Activated CD4-positive, alpha-beta T cell treated with anti-CD3 and anti-CD28 coated beads, Interleukin-2, Interleukin-4, amounts not matched to agents 100 ng/mL and 50 ng/mL, durations not matched to agents 16 hours and 8 hours (primary cell): ENCODE measurements around the gene EIF5AL1.
A peak's percentile ranks its signal among the peaks of the same experiment; 100 is the strongest.
"Not testable (repeated sequence)": the region's sequence is repeated elsewhere in the genome, so short reads cannot be mapped to it uniquely, and the experiment has no call there.

Experiments
- DNase-seq: peaks from one replicate; pipeline ENCODE4 v3.0.0-alpha.2; 2020; ENCODE audit warnings: low spot score

Gene EIF5AL1

DNA sequence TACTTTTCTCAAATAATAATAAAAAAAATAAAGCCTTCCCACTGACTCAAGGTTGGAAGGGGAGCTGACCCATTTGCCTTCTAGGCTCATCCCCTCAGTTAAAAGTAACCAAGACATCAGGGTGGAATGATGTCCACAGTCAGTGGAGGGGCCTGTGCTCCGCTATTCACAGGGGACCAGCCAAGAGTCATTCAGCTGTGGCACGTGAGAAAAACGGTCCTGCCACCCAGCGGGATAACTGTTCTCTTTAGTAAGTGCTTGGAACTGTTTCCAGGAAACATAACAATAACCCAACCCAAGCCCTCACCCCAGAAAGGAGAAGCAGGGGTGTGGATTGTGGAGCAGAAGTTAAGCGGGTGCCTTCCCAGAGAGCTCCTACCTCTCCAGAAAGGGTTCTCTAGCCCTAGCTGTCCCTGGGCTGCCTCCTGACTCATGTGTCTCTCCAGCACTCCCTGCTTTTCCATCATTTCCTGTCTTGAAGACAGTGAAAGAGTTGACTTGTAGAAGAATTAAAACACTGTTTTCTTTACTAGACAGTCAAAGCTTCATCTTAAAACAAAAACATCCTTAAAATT is 2.3 kb upstream of the EIF5AL1 start:
- DNase-seq, result not testable (repeated sequence)

DNA sequence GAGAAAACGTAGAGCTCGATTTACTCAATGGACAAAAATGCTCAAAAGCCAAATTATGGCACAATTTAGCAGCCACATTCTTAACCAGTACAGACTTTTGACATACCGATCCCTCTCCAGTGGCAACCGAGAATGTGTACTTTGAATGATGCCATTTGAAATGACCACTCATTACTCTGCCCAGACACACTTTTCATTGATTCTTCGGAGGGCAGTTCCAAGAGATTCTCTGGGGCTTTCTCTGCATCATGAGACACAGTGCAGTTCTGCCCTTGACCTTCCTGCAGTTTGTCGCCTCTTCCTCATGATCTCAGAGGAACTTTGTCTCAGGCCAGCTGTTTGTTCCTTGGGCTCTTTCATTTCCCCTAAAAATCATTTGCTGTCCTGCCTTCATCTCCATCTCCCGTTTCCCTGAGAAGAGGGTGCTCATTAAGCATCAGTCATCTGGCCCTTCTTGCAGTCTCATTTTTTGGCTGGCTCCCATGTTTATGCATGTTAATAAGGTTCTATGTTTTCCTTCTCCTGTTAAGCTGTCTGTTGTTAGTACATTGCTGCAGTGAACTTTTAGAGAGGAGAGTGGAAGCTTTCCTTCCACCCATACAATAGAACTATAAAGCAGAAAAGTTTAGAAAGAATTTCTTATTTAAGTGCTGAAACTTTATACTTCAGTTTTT is 4.3 kb downstream of the EIF5AL1 start:
- not testable (repeated sequence) for DNase-seq

DNA sequence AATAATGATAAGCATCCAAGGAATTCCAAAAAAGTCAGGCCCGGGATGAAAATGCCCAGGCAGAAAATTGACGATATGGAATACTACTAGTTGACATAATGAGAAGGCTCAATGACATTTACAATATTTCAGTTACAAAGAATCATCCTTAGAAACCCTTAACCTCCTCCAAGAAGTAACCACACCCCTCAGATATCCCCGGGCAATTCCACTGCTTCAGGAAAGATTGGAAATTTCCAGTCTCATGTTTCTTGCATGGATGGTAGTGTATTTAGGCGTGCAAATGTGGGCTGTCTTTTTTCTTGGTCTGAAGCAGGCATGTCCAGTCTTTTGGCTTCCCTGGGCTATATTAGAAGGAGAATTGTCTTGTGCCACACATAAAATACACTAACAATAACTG is 5.2 kb downstream of the EIF5AL1 start:
- DNase-seq, result not testable (repeated sequence)

DNA sequence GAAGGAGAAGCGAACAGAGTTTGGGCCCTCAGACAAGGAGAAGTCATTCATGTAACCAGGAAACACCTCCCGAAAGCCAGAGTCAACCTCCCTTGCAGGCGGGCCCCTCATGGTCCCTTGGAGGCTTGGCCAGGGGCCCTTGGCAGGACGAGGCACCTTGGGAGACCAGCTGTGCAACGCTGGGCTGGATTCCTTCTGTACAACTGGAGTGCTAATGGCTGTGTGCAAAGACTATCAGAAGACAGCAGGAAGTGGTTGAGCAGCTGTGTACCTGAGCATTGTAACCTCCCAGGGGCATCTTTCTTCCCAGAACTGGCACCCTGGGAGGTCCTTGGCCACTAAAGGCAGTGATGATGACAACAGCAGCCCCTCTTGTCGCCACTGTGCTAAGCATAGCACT is 9.4 kb downstream of the EIF5AL1 start:
- DNase-seq, result not testable (repeated sequence)

DNA sequence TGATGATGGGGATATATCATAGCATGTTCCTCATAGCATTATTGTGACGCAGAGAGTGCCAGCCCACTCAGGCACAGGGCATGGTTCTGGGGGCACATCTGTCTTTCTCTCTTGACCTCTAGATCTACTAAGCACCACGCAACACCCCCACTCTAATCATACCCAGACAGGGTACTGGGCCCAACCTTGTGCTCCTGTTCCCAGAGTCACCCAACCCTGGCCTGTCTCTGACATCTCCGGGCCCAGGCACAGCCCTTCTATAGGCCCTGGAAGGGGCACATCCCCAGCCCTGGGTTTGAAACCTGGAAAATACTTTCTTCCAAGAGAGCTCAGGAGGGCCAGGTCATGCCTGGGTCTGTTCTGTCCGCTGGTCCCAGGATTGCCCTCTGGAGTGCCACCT is 10.1 kb downstream of the EIF5AL1 start:
- not testable (repeated sequence) for DNase-seq

DNA sequence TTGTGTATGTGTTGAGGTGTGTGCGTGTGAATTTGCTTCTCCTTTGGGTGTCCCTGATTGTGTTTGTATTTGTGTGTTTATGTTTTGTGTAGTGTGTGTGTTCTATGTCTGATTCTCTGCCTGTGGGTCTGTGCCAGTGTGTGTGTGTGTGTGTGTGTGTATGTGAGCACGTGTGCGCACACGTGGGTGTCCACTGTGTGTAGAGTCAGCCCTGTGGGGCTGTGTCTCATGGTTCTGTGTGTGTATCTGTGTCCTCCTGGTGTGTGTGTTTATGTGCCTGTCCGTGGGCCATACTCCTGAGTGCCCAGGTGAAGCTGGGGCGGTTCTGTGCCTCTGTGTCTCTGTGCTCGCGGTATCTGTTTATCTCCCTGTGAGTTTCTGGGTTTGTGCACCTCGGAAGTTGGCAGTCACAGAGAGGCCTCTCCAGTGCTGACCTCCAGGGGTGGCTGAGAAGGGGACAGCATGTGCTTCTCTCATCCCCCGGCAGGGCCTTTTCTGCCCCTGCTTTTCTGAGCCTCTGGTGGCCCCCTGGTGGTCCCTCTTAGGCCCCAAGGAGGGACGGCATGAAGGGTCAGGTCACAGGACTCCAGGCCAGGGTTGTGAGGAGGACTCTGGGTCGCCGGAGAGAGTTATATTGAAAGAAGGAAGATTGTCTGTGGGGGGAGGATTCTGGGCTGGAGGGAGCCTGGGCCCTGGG is 11.0 kb downstream of the EIF5AL1 start:
- DNase-seq, result not testable (repeated sequence)

DNA sequence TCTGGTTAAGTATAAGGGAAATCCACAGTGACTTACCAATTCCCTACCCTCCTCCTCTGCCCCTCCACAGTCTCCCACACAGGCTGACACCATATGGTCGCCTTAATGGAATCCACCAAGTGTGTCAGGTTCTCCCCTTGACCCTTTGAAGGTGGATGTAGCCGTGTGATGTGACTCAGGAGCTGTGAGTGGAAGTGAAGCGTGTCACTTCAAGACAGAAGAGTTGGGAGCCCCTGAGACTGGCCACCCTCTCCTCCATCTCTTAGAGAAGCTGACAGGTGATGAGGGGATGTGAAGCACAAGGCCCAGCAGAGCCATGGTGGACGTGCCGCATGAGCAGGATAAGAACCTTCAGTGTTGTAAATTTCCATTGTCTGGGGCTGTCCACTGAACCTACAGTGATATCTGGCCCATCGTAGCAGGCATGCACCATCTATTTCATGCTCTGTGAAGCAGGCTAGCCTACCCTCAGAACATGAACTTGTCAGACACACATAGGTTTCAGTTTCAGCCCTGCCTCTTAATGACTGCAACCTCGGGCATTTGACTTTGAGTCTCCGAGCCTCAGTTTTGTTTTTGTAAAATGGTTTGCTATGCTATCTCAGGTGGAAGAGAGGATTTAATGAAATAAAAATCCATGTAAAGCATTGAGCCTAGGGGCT is 12.8 kb downstream of the EIF5AL1 start:
- DNase-seq, result not testable (repeated sequence)

DNA sequence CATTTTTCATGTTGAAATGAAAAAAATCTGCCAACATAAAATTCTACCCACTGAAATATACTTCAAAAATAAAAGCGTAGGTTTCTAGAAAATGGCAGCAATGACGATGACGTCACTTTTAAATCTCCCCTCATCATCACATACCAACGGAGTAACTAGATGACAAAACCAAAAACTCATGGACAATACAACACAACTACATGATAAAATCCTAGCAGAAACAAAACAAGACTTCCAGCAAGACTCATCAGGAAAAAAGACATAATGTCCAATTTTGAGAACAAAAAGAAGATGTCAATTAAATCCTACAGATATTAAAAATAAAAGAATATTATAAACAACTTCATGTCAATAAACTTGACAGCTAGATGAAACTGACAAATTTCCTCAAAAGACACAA is 15.9 kb downstream of the EIF5AL1 start:
- DNase-seq, result not testable (repeated sequence)

DNA sequence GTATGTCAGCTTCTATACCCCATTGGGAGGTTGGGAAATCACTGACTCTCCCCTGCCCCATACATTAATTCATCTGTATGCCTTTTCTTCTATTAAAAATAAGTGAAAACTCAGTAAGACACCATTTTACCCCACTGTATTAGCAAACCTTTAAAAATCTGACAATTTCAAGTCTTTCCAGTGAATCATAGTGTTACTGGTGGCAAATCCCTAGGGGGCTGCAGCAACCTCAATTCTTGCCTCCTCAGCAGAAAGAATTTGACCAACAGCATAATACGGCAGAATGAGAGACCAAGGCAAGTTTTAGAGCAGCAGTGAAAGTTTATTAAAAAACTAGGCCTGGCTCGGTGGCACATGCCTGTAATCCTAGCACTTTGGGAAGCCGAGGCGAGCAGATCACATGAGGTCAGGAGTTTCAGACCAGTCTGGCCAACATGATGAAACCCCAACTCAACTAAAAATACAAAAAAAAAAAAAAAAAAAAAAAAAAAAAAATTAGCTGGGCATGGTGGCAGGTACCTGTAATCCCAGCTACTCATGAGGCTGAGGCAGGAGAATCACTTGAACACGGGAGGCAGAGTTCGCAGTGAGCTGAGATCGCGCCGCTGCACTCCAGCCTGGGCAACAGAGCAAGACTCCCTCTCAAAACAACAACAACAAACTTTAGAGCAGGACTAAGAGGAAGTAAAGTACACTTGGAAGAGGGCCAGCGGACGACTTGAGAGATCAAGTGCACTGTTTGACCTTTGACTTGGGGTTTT is 21.0 kb downstream of the EIF5AL1 start:
- not testable (repeated sequence) for DNase-seq

DNA sequence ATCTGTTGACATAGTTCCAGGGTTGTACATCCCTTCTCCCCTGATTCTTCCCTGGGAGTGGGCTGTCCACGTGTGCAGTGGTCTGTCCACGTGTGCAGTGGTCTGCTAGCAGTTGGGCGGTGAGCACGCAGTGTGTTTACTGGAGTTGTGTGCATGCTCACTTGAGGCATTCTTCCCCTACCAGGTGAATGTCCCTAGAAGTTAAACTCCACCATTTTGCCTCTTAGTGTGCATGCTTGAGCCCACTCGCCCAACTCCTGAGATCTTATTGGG is 21.5 kb downstream of the EIF5AL1 start:
- not testable (repeated sequence) for DNase-seq

DNA sequence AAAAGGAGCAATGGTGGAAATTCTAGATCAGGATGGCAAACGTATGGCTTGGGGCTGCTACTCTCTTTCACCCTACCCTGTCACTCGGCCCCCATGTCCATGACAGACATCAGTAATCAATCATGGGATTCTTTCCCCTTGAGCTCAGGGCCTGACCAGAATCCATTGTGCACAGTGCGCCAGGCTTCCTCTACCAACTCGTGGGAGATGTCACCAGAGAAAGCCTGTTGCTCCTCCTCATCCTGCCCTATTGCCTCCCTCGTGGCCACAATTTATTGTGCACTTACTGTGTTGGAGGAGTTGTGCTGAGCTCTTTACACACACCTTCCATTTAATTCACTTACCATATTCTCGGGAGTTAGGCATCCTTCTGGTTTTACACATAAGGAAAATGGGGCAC is 26.0 kb downstream of the EIF5AL1 start:
- not testable (repeated sequence) for DNase-seq

DNA sequence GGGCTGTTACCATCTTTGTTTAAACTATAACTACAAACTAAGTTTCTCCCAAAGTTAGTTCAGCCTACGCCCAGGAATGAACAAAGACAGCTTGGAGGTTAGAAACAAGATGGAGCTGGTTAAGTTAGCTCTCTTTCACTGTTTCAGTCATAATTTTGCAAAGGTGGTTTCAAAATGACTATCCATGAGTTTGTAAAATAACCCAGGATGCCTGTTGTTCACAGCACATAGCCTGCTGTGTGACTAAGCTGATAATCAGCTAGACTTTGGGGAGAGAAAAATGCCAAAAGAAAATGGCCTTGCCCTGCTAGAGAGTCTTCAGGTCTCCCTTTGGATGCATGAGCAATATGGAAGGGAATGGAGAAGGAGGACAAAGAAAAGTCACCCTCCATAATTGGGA is 28.6 kb downstream of the EIF5AL1 start:
- peak; percentile 82 for DNase-seq

DNA sequence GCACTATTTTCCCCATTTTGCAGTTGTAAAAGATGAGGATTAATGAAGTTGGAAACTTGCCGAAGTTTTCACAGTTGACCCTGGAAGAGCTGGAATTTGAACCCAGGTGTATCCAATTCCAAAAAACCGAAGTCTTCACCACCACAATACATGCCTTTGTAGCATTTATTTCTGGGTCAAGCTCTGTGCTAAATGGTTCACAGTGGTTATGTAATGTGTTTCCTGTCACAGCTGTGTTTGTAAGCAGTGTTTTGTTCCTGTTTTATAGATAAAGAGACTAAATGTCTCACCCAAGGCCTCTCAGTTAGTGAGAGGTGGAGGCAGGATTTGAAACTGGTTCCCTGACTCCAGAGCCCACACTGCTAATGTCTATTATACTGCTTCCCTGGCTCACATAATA is 30.3 kb downstream of the EIF5AL1 start:
- DNase-seq, result no peak

DNA sequence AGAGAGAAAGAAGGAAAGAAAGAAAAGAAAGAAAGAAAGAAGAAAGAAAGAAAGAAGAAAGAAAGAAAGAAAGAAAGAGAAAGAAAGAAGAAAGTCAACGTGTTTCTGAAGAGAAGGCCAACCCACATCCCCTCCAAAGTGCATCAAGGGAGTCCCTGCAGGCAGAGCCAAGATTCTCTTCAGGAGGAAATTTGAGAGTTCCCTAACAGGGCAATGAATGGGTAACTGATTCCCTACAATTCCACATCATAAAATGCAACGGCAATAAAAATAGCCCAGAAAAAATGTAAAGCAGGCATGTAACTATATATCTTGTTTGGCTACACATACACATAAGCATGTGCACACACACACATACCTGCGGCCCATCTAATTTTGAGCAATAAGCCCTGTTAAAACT is 32.1 kb downstream of the EIF5AL1 start:
- DNase-seq, result not testable (repeated sequence)

DNA sequence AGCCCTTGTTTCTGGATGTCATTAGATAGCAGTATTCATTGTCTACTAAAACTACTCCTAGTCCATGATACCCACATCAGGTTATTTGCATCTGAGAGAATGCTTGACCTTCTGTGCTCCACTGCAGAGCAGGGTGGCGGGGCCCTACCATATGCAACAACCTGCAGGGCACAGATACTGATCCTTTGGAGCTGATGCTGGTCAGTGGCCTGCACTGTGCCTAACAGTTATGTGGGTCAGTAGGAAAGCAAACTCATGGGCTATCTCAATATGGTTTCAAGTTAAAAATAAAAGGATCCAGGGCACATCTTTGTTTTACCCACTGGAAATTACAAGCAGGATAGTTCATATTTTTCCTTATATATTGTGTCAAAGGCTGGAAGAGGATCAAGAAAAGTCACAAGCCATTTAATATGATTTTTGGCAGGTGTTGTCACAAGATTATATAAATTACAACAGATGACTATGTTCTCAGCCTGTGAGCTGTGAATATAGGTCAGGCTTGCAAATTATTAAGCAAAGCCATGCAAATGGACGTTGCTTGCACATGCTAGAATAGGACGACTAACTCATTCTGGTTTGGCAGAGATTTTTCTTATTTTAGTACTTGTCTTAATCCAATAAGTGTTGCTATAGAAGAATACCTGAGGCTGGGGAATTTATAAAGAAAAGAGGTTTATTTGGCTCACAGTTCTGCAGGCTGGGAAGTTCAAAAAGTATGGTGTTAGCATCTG is 32.8 kb downstream of the EIF5AL1 start:
- not testable (repeated sequence) for DNase-seq

DNA sequence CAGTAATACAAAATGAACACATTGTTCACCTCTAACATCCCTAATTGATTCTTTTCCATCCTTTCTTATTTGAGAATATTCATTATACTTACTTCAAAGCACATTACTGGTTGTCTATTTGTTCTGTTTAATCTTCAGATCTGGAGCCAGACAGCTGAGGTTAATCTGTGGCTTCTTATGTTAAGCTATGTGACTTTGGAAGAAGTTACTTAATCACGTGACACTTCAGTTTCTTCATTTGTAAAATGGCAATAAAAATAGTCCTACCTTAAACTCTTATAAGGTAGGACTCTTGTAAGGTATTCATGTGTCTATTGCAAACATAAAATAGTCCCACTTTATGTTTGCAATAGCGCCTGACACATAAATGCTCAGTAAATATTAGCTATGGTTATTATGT is 34.8 kb downstream of the EIF5AL1 start:
- not testable (repeated sequence) for DNase-seq

DNA sequence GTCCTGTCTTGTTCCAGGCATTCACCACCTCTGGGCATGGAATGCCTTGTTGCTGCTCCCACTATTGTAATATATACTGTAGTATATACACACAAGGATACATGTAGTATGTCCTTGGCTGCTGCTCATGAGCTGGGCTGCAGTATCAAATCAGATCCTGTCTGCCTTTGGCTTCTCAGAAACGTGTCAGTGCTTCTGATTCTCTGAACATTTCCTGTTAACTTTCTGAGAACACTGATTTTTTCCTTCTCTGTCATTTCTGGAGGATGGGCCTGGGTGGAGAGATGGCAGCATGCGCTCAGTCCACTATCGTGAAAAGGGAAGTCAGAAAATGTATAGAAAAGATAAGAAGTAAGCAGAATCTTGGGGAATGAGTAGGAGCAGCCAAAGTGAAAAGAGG is 35.6 kb downstream of the EIF5AL1 start:
- peak; percentile 74 for DNase-seq

DNA sequence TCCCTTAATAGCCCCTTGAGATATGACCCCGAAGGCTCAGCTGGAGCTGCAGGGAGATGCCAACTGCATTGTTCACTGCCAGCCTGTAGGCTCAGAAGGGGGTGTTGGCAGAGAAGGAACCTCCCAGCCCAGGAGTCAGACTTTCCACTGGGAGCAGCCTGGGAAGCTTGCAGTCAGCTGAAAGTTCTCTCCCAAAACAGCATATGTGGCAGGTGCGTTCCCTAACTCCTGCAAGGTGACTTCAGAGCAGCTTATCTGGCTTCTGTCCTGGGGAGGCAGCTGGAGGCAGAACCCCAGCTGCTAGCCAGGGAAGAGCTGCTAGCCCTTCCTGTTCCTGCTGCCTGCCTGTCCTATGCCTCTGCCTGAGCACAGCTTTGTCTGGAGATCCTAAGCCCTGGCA is 39.8 kb downstream of the EIF5AL1 start:
- DNase-seq, result no peak

DNA sequence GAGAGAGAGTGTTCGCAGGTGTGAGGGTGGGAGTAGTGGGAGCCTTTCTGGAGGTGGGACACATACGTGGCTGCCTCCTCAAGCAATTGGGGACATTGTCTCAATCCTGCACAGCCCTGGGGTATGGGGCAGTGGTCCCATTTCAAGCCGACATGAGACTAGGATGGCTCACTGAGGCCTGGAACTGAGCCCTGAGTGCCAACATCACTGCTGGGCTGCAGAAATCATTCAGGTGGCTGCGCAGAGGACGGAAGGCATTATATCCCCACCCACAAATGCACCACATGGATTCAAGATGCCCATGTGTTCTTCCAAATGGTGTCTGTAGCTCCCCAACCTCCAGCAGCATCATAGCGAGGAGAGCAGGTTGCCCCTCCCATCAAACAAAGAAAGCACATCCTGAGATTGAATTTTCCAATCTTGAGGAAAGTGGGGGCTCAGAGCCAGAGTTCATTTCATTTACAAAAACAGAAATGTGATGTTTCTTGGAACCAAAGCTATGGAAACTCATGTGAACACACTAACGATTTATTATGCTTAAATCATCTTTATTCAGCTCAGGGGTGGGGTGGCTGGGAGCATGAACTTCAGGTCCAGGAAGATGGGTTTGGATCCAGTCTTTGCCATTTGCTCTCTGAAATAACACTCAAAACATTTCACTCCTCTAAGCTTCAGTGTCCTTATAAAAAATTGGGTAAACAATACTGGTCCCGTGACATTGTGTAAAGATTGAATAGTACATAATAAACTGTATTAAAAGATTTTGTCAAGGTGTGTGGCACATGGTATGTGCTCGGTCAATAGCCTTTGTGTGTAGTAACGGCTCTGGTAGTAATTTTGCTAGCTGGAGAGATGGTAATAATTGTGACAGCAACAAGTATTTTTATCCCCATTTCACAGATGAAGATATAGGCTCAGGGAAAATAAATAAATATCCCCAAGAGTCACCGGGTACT is 43.3 kb downstream of the EIF5AL1 start:
- no peak for DNase-seq

DNA sequence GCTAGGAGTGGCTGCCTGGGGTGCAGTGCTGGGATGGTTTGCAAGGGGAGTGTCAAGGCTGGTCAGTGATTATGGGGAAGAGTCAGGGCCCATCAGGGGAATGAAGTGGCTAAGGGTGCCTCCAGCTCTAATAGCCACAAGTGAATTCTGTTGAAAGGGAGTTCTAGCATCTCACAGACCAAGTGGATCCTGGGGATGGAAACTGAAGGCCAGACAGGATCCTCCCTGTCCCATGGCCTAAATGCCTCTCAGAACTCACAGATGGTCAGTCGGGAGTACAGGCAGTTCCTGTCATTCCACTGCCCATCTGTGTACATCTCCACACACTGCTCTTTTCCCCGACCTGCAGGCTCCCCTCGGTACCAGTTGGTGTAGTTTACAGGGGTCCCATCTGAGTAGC is 44.6 kb downstream of the EIF5AL1 start:
- DNase-seq, result not testable (repeated sequence)
